Panc1 (cell line): ENCODE data around the gene LAMA1. TPM values are rescaled to one million over a fixed set of nuclear protein-coding genes. Genes with fewer than 3 reads are reported as not detected.
"Not testable (repeated sequence)": the region's sequence is repeated elsewhere in the genome, so short reads cannot be mapped to it uniquely, and the experiment has no call there.

ENCODE experiments used
- ATAC-seq: fragments of 200-7000 bp; cut with Tn5 transposase; 2 replicates; pipeline ENCODE4 v1.9.1; 2020; ENCODE audit warnings: mild to moderate bottlenecking, moderate library complexity
- BruUV-seq: library from RNA; stranded (reverse); fragments of 400-500 nt; replicated peaks from 2 replicates; lab custom pipeline; 2021; lab: Mats Ljungman, UMichigan
- CTCF ChIA-PET: fragments of 300-600 bp; sonication (Branson Sonifier 250); formaldehyde crosslinking; loops from one replicate; lab custom pipeline; 2022; ENCODE audit warnings: antibody characterized with exemption; lab: Charles Lee
- POLR2A ChIA-PET: fragments of 300-600 bp; sonication (Branson Sonifier 250); formaldehyde crosslinking; loops from one replicate; lab custom pipeline; 2022; ENCODE audit warnings: antibody characterized with exemption; lab: Charles Lee
- DNase-seq: peaks from one replicate; pipeline ENCODE4 v3.0.0-alpha.2; 2010; ENCODE audit warnings: low read depth, low spot score
- H3K27ac ChIP-seq: 2 replicates; pipeline ENCODE4 v1.5.1; 2011; ENCODE audit warnings: mild to moderate bottlenecking, low read length, inconsistent platforms
- H3K27me3 ChIP-seq: fragments of 200-500 bp; sonication (Bioruptor generic); 2 replicates; pipeline ENCODE4 v1.6.0; 2014; ENCODE audit warnings: low read length, inconsistent platforms; ENCODE audit not compliant: control insufficient read depth, insufficient read depth
- H3K36me3 ChIP-seq: fragments of 200-500 bp; sonication (Bioruptor generic); 2 replicates; pipeline ENCODE4 v1.5.1; 2014; ENCODE audit warnings: inconsistent platforms, mild to moderate bottlenecking, low read length, moderate library complexity; ENCODE audit not compliant: control insufficient read depth, insufficient read depth
- H3K4me1 ChIP-seq: 2 replicates; pipeline ENCODE4 v1.5.1; 2011; ENCODE audit warnings: inconsistent platforms, mild to moderate bottlenecking, low read length, moderate library complexity; ENCODE audit not compliant: control insufficient read depth, insufficient read depth
- H3K4me3 ChIP-seq, 2 experiments: 2 replicates each; pipeline ENCODE4 v1.5.1; 2011 to 2012; ENCODE audit warnings: low read depth in 2 of 2, low read length in 2 of 2, mild to moderate bottlenecking in 2 of 2, inconsistent platforms in 1 of 2, moderate library complexity in 1 of 2
- H3K9me3 ChIP-seq: fragments of 200-500 bp; sonication (Bioruptor generic); 2 replicates; pipeline ENCODE4 v1.5.1; 2014; ENCODE audit warnings: low read depth, mild to moderate bottlenecking, inconsistent platforms, low read length, moderate library complexity; ENCODE audit not compliant: control insufficient read depth, insufficient read depth
- CTCF ChIP-seq: fragments of 450-650 bp; IDR thresholded peaks from 2 replicates; pipeline ENCODE4 v1.5.1; 2017; ENCODE audit warnings: mild to moderate bottlenecking
- POLR2AphosphoS5 ChIP-seq: IDR thresholded peaks from 2 replicates; pipeline ENCODE4 v1.6.1; 2012; ENCODE audit warnings: mild to moderate bottlenecking, low read depth, low read length, moderate library complexity
- SIN3A ChIP-seq: IDR thresholded peaks from 2 replicates; pipeline ENCODE4 v1.6.1; 2012; ENCODE audit warnings: low read depth, mild to moderate bottlenecking, low read length, moderate library complexity, borderline replicate concordance; ENCODE audit not compliant: insufficient read depth
- TCF7L2 ChIP-seq: IDR thresholded peaks from 2 replicates; pipeline ENCODE4 v1.6.1; 2011; ENCODE audit warnings: mild to moderate bottlenecking, low read depth, low read length, inconsistent platforms
- in situ Hi-C: cut with HindIII; loops from 2 replicates; pipeline ENCODE4 v1.10.0; 2016; ENCODE audit warnings: low sequenced_read_pairs, low pct_unique_long_range_greater_than_20kb
- intact Hi-C: fragments of 100-400 bp; cut with micrococcal nuclease; formaldehyde crosslinking; loops from one replicate; pipeline ENCODE4 v1.10.0; 2022; ENCODE audit not compliant: unreplicated experiment
- total RNA-seq: library from RNA; stranded (reverse); gene quantifications from one replicate; pipeline ENCODE4 v1.2.1, GENCODE V29; 2021; ENCODE audit not compliant: unreplicated experiment
- TF ChIP-seq, protein P1 (sequence below), 2 experiments: IDR thresholded peaks; 2 replicates each; pipeline ENCODE4 v1.6.1; 2011 to 2012; ENCODE audit warnings: low read depth in 2 of 2, control low read depth in 1 of 2, low read length in 1 of 2, mild to moderate bottlenecking in 1 of 2, moderate library complexity in 1 of 2; ENCODE audit not compliant: insufficient read depth in 1 of 2

The LAMA1 gene
- total RNA-seq, 1 experiment from 2014 or later, result 0.03 TPM

DNA sequence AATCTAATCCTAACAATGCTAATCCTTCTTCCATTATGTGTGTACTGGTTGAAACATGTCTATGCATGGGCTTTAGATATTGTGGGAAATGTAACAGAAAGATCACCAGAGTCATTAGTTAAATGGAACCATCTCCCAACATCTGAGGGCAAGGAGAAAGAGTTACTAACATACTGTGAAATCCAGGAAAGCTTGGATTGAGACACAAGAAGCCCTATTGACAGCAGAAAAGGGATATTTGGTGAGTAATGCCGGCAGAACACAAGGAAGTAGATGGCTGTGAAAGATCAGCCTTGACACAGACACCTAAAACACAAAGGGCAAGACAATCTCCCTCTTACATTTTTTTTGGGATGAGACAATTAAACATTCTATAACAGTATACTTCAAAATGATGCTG lies 28.5 kb upstream of the LAMA1 start:
- DNase-seq, result no peak

DNA sequence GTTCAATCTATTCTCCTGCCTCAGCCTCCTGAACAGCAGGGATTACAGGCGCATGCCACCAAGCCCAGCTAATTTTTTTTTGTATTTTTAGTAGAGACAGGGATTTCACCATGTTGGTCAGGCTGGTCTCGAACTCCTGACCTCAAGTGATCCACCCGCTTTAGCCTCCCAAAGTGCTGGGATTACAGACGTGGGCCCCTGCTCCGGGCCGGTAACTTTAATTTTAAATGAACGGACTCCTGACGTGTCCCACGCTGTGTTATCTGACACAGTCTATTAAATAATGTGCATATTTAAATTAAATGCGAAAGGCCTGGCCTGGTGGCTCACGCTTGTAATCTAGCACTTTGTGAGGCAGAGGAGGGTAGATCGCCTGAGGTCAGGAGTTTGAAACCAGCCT lies 27.3 kb upstream of the LAMA1 start:
- DNase-seq, POLR2A ChIA-PET, ATAC-seq, in situ Hi-C loops, BruUV-seq, H3K4me3 ChIP-seq, CTCF ChIA-PET, H3K27me3 ChIP-seq, intact Hi-C loops, H3K27ac ChIP-seq, H3K36me3 ChIP-seq, H3K9me3 ChIP-seq, H3K4me1 ChIP-seq: not testable (repeated sequence)

More for the DNA sequence above, 28.5 kb upstream of the LAMA1 start:
- TF ChIP-seq POLR2AphosphoS5 (no peak), CTCF (no peak), SIN3A (no peak), TCF7L2 (no peak)
- TF ChIP-seq, protein P1, sequence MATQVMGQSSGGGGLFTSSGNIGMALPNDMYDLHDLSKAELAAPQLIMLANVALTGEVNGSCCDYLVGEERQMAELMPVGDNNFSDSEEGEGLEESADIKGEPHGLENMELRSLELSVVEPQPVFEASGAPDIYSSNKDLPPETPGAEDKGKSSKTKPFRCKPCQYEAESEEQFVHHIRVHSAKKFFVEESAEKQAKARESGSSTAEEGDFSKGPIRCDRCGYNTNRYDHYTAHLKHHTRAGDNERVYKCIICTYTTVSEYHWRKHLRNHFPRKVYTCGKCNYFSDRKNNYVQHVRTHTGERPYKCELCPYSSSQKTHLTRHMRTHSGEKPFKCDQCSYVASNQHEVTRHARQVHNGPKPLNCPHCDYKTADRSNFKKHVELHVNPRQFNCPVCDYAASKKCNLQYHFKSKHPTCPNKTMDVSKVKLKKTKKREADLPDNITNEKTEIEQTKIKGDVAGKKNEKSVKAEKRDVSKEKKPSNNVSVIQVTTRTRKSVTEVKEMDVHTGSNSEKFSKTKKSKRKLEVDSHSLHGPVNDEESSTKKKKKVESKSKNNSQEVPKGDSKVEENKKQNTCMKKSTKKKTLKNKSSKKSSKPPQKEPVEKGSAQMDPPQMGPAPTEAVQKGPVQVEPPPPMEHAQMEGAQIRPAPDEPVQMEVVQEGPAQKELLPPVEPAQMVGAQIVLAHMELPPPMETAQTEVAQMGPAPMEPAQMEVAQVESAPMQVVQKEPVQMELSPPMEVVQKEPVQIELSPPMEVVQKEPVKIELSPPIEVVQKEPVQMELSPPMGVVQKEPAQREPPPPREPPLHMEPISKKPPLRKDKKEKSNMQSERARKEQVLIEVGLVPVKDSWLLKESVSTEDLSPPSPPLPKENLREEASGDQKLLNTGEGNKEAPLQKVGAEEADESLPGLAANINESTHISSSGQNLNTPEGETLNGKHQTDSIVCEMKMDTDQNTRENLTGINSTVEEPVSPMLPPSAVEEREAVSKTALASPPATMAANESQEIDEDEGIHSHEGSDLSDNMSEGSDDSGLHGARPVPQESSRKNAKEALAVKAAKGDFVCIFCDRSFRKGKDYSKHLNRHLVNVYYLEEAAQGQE (IDR thresholded peaks at IDR 0.05; ENCODE audit: insufficient read depth in 1 of 2, low read depth in 2 of 2, low read length in 1 of 2), result no peak
- H3K36me3 ChIP-seq, result no peaks in the 10 kb centered on the region
- no peak overlapping the region for H3K27ac ChIP-seq
- ChIA-PET CTCF (no interaction called here), POLR2A (no interaction called here)
- no peak for ATAC-seq
- no peaks in the 10 kb centered on the region for H3K27me3 ChIP-seq
- in situ Hi-C loops (no loop called here), intact Hi-C loops (no loop called here)
- no peaks in the 10 kb centered on the region for H3K9me3 ChIP-seq
- H3K4me3 ChIP-seq, result no peak overlapping the region
- no peaks in the 10 kb centered on the region for H3K4me1 ChIP-seq
- no TSS peak for BruUV-seq

GRCh38 chr18:7141287-7141686 lies 23.7 kb upstream of the LAMA1 start:
- no TSS peak for BruUV-seq
- ChIA-PET POLR2A (no interaction called here), CTCF (no interaction called here)
- intact Hi-C loops, result no loop called here
- H3K27me3 ChIP-seq, result no peaks in the 10 kb centered on the region
- no peaks in the 10 kb centered on the region for H3K4me1 ChIP-seq
- no peak overlapping the region for H3K4me3 ChIP-seq
- H3K27ac ChIP-seq, result no peak overlapping the region
- ATAC-seq (no peak), DNase-seq (no peak)
- in situ Hi-C loops, result no loop called here
- H3K36me3 ChIP-seq, result no peaks in the 10 kb centered on the region
- TF ChIP-seq POLR2AphosphoS5, result no peak
- TF ChIP-seq, protein P1 (IDR thresholded peaks at IDR 0.05; ENCODE audit: insufficient read depth in 1 of 2, low read depth in 2 of 2, low read length in 1 of 2), result no peak
- no peak for TF ChIP-seq SIN3A
- no peak for TF ChIP-seq TCF7L2
- TF ChIP-seq CTCF, result no peak
- H3K9me3 ChIP-seq, result no peaks in the 10 kb centered on the region
